K562 (cell line): ENCODE results near the gene VDAC1. TPM values are rescaled to one million over a fixed set of nuclear protein-coding genes. Genes with fewer than 3 reads are reported as not detected.

ENCODE experiments used
- ADNP ChIP-seq: fragments of 200-800 bp; sonication (Bioruptor generic); IDR thresholded peaks from 2 replicates; pipeline ENCODE4 v1.6.1; 2016; ENCODE audit warnings: missing genetic modification characterization, missing compliant biosample characterization
- CAMTA2 ChIP-seq: fragments of 250-450 bp; sonication (Bioruptor Pico); conservative IDR thresholded peaks from 2 replicates; pipeline ENCODE4 v1.5.1; 2022
- JUNB ChIP-seq: fragments of 450-650 bp; formaldehyde crosslinking; conservative IDR thresholded peaks from 2 replicates; pipeline ENCODE4 v1.4.0; 2020; ENCODE audit warnings: mild to moderate bottlenecking
- POU5F1 ChIP-seq: fragments of 150-350 bp; IDR thresholded peaks from 2 replicates; pipeline ENCODE4 v1.6.1; 2014; ENCODE audit warnings: borderline replicate concordance, low read length, low read depth, mild to moderate bottlenecking; ENCODE audit not compliant: partially characterized antibody
- SIN3A ChIP-seq, 2 experiments: fragments of 150-350 bp in 1 of 2; IDR thresholded peaks; 2 replicates each; pipeline ENCODE4 v1.6.1; 2011 to 2016; ENCODE audit warnings: borderline replicate concordance in 2 of 2, low read depth in 2 of 2, low read length in 2 of 2, mild to moderate bottlenecking in 2 of 2, moderate library complexity in 2 of 2; ENCODE audit not compliant: control insufficient read depth in 1 of 2
- TAL1 ChIP-seq: fragments of 450-650 bp; IDR thresholded peaks from 2 replicates; pipeline ENCODE4 v1.6.1; 2016; ENCODE audit warnings: mild to moderate bottlenecking
- ZNF408 ChIP-seq: fragments of 250-450 bp; sonication (Bioruptor Pico); IDR thresholded peaks from 2 replicates; pipeline ENCODE4 v1.4.0; 2020; ENCODE audit warnings: low read depth, mild to moderate bottlenecking, moderate library complexity
- polyA plus RNA-seq, 8 experiments: library from polyadenylated mRNA; depleted of rRNA in 4 of 8; stranded (reverse) in 5 of 8; unstranded in 3 of 8; fragments of >200 nt; fragmentation: Nextera tagmentation in 2 of 8; fragmentation: Illumina TruSeq in 1 of 8; extraction: Ambion mirVana in 2 of 8; extraction: Trizol in 1 of 8; gene quantifications; 2 replicates each; pipeline versions ENCODE4 v1.2.1 to v1.2.3, GENCODE V29; 2011 to 2014; ENCODE audit warnings: inconsistent platforms in 1 of 8, missing spikeins in 1 of 8
- total RNA-seq, 7 experiments: library from RNA; depleted of rRNA in 6 of 7; stranded (reverse); fragments of >200 nt in 6 of 7; fragmentation: Illumina TruSeq in 2 of 7; extraction: Trizol in 2 of 7; gene quantifications; 2 replicates each; pipeline versions ENCODE4 v1.2.1 to v1.2.3, GENCODE V29; 2011 to 2021; ENCODE audit warnings: low replicate concordance in 1 of 7
- TF ChIP-seq, protein P1 (sequence below): IDR thresholded peaks from 2 replicates; pipeline ENCODE4 v1.6.1; 2016; ENCODE audit warnings: missing genetic modification characterization, missing compliant biosample characterization
- TF ChIP-seq, protein P2 (sequence below), 2 experiments: fragments of 450-650 bp; IDR thresholded peaks; 2 replicates each; pipeline ENCODE4 v1.6.1; 2016; ENCODE audit warnings: mild to moderate bottlenecking in 2 of 2, borderline replicate concordance in 1 of 2, low read depth in 1 of 2, moderate library complexity in 1 of 2
- TF ChIP-seq, protein P3 (sequence below): fragments of 200-800 bp; sonication (Bioruptor generic); IDR thresholded peaks from 2 replicates; pipeline ENCODE4 v1.6.1; 2017; ENCODE audit warnings: missing genetic modification characterization, missing compliant biosample characterization
- TF ChIP-seq, protein P4 (sequence below), 2 experiments: fragments of 450-650 bp in 1 of 2; IDR thresholded peaks; 2 replicates each; pipeline ENCODE4 v1.6.1; 2011 to 2017; ENCODE audit warnings: low read depth in 2 of 2, antibody characterized with exemption in 1 of 2, borderline replicate concordance in 1 of 2, low read length in 1 of 2, mild to moderate bottlenecking in 1 of 2, mixed read lengths in 1 of 2; ENCODE audit not compliant: control insufficient read depth in 1 of 2

The VDAC1 gene
- total and polyA plus RNA-seq, 9 of the 15 experiments (the other 6 are each of a cell fraction or from before 2014, with no cell fraction given) = 168 to 366 (median 293) TPM

DNA sequence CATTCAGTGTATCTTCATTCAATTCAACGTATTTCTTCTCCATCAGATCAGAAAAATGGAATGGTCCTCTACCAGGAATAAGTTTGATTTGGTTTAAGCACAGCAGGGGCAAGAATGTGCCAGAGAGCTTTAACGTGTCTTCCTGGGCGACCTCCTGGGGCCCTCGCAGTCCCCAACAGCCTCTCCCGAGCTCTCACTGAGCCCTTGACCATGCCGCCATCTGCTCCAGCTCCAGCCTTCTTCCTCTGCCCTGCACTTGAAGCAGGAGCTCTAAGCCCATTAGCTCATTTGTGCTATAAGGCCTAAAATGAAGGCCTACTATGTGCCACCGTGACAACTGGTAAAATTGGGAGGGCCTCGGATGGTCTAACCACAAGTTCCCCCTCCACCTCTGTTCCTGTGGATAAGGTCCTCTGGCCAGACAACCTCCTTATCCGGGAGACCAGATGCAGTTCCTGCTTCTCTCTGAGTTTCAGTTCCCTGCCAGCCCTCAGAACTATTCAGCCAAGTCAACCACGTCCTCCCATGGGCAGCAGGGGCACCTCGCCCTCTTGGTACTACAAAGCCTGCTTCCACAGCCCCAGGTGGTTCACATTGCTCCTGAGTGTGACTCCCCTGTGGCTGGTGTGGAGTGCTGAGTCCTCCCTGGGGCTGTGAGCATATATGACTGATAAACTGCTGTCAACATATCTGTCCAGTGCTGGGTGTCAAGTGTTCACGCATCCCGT is 72.2 kb downstream of the VDAC1 start (continued):
- TF ChIP-seq, protein P1, sequence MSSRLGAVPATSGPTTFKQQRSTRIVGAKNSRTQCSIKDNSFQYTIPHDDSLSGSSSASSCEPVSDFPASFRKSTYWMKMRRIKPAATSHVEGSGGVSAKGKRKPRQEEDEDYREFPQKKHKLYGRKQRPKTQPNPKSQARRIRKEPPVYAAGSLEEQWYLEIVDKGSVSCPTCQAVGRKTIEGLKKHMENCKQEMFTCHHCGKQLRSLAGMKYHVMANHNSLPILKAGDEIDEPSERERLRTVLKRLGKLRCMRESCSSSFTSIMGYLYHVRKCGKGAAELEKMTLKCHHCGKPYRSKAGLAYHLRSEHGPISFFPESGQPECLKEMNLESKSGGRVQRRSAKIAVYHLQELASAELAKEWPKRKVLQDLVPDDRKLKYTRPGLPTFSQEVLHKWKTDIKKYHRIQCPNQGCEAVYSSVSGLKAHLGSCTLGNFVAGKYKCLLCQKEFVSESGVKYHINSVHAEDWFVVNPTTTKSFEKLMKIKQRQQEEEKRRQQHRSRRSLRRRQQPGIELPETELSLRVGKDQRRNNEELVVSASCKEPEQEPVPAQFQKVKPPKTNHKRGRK = no peak
- no peak for TF ChIP-seq SIN3A (IDR thresholded peaks at IDR 0.05; ENCODE audit: borderline replicate concordance in 2 of 2, control insufficient read depth in 1 of 2, low read depth in 2 of 2, low read length in 2 of 2)
- TF ChIP-seq, protein P2, sequence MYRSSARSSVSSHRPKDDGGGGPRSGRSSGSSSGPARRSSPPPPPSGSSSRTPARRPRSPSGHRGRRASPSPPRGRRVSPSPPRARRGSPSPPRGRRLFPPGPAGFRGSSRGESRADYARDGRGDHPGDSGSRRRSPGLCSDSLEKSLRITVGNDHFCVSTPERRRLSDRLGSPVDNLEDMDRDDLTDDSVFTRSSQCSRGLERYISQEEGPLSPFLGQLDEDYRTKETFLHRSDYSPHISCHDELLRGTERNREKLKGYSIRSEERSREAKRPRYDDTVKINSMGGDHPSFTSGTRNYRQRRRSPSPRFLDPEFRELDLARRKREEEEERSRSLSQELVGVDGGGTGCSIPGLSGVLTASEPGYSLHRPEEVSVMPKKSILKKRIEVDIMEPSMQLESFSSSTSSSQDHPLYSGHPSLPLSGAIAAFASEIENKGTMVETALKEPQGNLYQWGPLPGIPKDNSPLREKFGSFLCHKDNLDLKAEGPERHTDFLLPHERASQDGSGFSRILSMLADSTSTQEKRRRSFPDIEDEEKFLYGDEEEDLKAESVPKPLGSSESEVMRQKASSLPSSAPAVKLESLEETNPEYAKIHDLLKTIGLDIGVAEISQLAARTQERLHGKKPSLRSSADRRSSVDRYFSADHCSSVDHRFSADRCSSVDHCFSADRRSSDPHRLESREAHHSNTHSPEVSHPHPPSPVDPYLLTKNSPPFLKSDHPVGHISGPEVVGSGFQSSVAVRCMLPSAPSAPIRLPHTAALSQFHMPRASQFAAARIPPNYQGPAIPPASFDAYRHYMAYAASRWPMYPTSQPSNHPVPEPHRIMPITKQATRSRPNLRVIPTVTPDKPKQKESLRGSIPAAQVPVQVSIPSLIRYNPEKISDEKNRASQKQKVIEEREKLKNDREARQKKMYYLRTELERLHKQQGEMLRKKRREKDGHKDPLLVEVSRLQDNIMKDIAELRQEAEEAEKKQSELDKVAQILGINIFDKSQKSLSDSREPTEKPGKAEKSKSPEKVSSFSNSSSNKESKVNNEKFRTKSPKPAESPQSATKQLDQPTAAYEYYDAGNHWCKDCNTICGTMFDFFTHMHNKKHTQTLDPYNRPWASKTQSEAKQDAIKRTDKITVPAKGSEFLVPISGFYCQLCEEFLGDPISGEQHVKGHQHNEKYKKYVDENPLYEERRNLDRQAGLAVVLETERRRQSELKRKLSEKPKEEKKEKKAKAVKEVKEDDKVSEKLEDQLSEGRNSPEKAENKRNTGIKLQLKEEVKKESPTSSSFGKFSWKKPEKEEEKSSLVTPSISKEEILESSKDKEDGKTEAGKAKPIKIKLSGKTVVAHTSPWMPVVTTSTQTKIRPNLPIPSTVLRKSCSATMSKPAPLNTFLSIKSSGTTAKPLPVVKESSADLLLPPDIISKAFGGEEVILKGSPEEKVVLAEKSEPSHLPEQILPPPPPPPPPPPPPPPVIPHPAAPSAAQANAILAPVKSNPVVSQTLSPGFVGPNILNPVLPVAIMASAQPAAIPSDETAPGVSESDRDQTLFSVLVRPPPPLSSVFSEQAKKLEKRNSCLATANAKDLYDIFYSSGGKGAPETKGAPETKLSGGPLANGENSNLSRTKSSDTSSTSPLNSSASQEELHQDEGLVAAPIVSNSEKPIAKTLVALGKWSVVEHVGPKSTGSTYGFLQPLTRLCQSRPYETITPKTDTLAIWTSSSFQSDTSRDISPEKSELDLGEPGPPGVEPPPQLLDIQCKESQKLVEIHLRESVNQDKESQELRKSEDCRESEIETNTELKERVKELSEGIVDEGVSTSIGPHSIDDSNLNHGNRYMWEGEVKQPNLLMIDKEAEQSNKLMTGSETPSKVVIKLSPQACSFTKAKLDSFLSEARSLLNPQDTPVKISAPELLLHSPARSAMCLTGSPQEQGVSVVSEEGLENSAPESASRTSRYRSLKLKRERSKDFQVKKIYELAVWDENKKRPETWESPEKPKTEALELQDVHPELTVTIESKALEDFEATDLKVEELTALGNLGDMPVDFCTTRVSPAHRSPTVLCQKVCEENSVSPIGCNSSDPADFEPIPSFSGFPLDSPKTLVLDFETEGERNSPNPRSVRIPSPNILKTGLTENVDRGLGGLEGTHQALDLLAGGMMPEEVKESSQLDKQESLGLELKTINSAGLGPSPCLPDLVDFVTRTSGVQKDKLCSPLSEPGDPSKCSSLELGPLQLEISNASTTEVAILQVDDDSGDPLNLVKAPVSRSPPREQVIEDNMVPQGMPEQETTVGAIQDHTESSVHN (IDR thresholded peaks at IDR 0.05; ENCODE audit: borderline replicate concordance in 1 of 2, low read depth in 1 of 2) = no peak; a peak in 1 of 4 replicates
- no peak for TF ChIP-seq ZNF408 (CRISPR knock-in tag)
- TF ChIP-seq CAMTA2 (CRISPR knock-in tag) = no peak
- TF ChIP-seq JUNB (CRISPR knock-in tag) = no peak
- TF ChIP-seq ADNP (tag) = peak; percentile 77
- TF ChIP-seq, protein P3, sequence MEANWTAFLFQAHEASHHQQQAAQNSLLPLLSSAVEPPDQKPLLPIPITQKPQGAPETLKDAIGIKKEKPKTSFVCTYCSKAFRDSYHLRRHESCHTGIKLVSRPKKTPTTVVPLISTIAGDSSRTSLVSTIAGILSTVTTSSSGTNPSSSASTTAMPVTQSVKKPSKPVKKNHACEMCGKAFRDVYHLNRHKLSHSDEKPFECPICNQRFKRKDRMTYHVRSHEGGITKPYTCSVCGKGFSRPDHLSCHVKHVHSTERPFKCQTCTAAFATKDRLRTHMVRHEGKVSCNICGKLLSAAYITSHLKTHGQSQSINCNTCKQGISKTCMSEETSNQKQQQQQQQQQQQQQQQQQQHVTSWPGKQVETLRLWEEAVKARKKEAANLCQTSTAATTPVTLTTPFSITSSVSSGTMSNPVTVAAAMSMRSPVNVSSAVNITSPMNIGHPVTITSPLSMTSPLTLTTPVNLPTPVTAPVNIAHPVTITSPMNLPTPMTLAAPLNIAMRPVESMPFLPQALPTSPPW (CRISPR knock-in tag) = peak; percentile 67; the same call in 1 of the 2 replicates
- TF ChIP-seq POU5F1 = no peak
- TF ChIP-seq, protein P4, sequence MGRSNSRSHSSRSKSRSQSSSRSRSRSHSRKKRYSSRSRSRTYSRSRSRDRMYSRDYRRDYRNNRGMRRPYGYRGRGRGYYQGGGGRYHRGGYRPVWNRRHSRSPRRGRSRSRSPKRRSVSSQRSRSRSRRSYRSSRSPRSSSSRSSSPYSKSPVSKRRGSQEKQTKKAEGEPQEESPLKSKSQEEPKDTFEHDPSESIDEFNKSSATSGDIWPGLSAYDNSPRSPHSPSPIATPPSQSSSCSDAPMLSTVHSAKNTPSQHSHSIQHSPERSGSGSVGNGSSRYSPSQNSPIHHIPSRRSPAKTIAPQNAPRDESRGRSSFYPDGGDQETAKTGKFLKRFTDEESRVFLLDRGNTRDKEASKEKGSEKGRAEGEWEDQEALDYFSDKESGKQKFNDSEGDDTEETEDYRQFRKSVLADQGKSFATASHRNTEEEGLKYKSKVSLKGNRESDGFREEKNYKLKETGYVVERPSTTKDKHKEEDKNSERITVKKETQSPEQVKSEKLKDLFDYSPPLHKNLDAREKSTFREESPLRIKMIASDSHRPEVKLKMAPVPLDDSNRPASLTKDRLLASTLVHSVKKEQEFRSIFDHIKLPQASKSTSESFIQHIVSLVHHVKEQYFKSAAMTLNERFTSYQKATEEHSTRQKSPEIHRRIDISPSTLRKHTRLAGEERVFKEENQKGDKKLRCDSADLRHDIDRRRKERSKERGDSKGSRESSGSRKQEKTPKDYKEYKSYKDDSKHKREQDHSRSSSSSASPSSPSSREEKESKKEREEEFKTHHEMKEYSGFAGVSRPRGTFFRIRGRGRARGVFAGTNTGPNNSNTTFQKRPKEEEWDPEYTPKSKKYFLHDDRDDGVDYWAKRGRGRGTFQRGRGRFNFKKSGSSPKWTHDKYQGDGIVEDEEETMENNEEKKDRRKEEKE (IDR thresholded peaks at IDR 0.05; ENCODE audit: borderline replicate concordance in 1 of 2, control insufficient read depth in 1 of 2, low read depth in 2 of 2, low read length in 1 of 2) = peak in 1 of 2 experiments; percentile 33; a peak in 1 of 4 replicates
- peak; percentile 97 for TF ChIP-seq TAL1
